ENCODE data around the gene DDX25.

The DDX25 gene

DNA sequence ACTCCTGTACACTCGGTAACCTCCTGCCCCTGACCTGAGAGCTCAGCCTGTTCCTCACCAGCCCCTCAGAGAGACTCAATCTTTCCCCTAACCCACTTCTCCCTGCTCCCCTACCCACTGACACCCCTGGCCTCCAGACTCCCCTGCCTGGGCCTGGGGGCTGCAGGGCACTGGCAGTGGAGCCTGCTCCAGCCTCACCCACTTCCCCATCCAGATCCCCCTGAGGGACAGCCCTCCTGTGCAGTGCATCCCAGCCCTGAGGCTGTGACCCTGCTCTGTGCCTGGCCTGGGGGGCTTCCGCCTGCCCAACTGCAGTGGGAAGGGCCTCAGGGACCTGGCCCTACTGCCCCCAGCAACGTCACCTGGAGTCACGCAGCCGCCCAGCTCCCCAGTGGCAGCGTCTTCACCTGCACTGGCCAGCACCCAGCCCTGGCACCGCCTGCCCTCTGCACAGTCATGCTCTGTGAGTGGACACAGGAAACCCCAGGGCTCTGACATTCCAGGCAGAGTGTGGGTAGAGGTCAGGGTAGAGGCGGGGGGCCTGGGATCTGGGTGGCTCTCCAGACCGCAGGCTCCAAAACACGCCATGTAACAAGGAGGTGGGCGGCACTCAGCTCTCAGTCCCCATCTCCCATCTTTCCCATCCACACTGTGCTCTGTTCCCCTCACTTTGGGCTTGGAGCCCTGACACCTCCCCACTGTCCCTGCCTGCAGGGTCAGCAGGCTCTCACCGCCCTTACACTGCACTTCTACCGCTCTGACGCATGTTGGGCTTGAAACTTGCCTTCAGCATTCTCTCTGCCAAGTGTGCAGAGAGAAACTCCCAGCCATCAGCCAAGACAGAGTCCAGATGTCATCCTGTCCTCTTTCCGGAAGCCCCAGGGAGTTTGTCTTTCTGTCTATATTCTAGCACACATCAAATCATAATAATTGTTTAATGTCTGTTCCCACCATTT, 46.7 kb downstream of the DDX25 start:
- no peak for DNase-seq (ENCODE audit: low read depth)

DNA sequence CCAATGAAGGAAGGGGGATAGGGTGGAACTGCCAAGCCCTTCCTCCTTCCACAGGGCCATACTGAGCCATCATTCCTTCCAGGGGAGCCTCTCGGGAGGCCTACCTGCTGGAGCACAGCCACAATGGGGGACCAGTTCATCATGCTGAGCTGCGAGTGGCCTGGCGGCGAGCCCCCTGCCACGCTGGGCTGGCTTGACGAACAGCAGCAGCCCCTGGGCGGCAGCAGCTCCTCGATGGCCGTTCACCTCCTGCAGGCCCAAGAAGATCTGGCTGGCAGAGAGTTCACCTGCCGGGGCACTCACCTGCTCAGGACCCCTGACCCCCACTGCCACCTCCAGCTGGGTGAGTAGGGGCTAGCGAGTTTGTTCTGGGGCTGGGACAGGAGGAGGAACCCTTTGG, 47.4 kb downstream of the DDX25 start:
- DNase-seq (ENCODE audit: low read depth) = no peak

DNA sequence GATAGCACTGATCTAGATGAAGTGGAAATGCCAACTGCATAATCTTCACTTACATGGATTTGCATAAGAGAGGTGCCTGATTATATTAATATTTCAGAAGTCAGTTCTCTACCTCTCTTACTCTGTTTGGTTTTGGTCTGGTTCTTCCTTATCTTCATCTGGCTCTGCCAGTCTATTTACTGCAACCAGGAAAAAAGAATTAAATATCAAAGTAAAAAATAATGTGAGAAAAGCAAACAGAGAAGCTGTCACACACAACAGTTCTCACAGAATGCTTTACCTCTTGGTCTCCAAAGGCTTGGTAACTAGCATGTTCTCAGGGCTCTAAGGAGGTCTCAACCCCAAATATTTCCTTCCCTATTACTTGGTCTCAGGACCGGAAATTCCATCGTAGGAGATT, 48.3 kb downstream of the DDX25 start:
- no peak for DNase-seq (ENCODE audit: low read depth)

DNA sequence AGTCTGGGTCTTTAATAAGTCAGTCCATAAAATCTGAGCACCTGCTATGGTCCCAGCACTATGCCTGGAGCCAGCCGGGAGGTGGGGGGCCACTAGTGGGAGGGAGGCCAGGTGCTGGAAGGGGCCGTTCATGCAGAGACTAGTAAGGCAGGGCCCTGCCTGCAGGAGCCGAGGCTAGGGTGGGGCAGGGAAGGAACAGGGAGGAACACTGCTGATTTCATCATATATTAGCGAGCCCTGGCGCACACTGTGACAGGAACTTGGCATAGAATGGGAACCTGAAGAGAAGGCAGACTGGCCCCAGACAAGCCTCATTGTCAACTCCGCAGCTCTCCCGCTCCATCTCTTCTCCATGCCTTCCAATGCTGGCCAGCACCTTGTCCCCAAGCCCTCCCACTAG, 48.7 kb downstream of the DDX25 start:
- DNase-seq (ENCODE audit: low read depth) = no peak

DNA sequence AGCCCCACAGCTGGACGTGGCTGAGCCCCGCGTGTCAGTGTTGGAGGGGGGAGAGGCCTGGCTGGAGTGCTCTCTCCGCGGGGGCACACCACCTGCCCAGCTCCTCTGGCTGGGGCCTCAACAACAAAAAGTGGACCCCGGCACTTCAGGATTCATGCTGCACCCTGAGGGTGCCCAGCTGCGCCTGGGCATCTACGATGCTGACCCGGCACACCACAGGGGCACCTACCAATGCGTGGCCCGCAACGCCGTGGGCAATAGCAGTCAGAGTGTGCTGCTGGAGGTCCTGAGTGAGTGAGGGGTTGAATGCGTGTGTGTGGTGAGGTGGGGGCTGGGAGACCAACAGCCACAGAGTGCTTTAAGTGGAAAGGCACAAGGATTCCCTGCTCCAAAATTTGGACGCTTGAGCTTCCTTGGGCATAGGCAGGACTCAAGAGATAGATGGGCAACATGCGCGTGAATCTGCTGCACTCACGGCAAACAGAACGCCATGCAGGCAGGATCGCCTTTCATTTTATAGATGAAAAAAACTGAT, 49.2 kb downstream of the DDX25 start:
- no peak for DNase-seq (ENCODE audit: low read depth)

DNA sequence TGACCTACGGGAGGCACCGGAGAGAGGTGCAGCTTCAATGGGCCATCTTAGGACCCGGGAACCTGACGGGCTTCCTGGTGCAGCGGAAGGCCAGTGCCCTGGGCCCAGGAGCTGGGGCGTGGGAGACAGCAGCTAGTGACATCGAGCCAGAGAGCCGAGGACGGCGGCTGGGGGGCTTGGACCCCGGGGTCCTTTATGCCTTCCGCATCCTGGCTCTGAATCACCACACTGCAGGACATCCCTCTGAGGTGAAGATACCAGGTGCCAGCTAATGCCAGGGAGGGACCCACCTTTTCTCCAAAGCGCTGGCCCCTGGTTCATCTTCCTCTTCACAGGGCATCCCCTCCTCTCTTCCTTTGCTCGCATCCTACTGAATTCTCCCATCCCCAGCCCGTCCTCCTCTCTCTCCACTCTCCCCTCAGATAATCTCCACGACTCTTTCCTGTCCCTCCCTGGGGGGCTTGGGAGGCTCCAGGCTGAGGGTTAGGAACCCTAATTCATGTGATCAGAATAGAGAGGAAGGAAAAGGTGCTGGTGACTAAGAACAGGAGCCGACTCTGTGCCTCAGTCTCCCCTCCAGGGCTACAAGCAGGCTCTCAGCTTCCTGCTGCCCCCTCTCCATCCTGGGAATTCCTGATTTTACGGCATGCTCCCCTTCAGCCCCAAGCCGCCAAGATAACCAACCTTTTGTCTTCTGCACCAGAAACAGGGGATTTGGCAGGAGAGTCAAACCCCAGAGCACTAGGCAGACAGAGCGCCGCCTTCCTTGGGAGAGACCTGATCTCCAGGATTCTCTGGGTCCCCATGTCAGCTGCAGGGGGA, 50.0 kb downstream of the DDX25 start:
- DNase-seq (ENCODE audit: low read depth) = no peak

DNA sequence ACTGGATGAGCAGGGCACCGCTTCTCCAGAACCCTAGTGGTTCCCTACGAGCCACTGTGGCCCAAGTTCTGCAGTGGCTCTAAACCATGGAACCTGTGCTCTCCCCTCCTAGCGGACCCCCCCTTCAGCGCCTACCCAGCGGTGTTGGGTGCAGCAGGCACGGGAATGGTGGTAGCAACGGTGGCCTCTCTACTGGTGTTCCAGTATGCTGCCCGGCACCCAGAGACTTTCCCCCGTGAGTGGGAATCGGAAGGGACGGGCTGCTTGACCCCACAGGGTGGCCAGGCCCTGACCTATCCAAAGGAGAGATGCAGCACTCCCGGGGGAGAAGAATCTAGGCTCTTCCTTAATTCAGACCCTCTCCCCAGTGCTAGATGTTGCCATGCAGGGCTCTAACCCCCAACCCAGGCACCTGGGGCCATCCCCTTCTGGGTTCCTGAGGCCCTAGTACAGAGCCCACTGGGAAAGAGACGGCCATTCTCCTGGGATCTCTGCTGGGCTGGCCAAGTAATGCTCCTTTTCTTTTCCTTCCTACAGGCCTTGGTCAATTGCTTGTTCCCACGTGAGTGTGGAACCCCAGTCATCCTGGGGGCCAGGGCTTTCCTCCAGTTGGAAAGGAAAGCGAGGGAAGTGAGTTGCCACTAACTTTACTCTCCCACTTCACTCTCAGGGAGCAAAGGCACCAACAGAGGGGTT, 50.8 kb downstream of the DDX25 start:
- DNase-seq (ENCODE audit: low read depth) = no peak

DNA sequence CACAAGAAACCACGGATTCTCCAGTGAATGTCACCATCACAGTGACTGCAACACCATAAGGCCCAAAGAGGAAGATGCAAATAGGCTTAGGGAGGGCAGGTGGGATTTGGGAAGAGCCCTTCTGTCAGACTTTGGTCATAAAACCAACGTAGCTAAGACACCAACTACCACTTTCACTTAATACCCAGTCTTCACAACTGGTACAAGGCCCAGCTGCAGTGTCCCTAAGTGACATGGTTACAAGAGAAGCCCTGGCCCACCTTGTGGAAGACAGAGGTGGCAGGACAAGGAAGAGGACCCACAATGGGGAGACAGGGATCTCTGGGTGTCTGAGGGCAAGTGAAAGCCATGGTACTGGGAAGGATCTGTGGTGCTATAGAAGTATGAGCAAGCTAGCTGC, 51.5 kb downstream of the DDX25 start:
- no peak for DNase-seq (ENCODE audit: low read depth)

DNA sequence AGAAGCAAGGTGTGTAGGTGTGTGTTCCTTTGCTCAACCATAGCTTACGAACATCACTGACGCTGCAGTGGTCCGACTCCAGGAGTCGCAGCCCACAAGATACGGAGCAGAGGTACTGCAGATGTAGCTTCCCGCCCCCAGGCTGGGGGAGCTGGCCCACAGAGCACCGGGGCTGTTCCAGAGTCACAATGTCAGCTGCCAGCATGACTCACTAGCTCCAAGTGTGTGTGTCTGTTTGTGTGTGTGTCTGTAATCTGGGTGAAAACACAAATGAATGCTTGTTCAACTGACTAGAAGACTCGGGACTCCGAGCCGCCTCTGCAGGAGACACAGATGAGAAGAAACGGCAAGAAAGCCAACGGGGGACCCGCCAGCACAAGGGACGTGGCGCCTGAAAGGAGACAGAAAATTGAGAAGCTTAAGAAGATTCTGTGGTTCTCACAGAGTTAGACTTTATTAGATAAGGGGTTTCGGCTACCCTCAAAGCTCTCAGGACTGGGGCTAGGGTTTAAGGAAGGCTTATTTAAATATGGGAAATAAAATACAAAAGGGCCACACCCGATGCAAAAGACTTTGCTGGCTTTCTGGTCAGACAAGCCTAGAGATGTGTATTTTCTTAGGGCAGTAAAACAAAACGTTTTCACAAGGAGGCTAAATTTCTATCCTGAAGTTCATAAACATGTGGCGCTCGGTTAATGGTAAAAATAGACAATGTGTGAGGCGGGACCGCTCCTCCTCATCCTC, 52.3 kb downstream of the DDX25 start:
- DNase-seq (ENCODE audit: low read depth) = no peak

DNA sequence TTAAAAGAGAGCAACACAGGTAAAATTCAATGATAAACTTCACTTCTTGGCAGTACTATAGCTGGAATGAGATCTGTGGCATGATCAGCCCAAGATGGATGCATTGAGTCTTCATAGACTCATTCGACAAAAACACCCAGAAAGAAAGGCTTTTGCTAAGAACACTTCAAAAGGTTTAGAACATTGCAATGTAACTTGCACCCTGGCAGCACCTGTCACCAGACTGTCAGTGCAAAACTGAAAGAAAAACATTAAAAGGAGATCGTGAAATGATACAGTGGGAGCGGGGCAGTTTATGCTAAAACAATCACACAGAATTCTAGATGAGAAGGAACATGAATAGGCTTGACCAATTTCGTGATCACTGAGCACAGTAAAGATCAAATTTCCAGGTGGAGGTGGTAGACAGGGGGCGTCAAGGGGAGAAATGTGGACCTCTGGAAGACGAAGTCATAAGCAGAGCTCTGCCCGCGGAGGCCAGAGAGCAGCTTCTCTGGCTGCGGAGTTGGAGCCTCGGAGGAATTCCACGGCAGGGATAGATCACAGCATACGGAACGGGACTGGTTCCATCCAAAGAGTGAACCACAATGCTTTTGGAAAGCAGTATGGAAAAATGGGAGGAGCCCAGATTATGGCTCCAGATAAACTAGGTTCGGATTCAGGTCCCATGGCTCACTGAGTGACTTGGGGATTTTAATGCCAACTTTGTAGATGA, 53.5 kb downstream of the DDX25 start:
- no peak for DNase-seq (ENCODE audit: low read depth)

DNA sequence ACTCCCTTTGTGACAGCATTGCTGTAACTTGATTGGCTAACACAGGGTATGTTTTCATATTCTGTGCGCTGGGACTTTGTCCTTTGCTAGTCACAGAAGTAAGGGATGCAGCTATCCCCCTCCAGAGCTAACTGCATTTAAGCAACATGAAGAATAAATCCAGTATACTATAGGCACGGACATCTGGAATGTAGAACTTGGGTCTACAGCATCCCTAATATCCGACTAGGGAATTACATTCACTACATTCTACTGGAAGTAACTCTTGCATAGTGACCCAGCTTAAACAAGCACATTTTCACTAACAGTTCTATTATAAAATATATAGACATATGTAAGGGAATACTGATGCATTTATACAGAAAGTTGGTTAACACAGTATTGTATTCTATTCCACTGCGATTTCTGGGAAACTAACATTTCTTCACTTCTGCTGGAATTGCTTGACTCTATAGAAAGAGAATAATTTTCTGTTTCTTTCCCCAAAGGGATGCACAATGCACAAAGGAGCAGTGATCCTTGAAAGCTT, 54.6 kb downstream of the DDX25 start:
- no peak for DNase-seq (ENCODE audit: low read depth)

DNA sequence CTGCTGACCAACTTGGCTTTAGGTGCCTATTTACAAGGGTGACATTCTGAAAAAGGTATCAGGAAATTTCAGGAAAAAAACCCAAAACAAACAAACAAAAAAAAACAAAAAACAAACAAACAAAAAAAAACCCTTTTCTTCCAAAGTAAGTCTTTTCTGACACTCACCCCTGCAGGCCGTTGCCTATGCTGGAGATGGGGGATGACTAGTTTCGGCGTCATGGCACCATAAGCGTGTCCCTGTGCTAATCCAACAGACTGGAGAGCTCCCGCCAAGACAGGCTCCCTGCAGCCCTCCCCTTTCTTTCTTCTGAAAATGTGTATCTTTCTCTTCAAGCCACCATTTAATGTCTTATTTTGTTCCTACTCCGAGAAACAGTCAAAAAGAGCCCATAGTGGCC, 55.2 kb downstream of the DDX25 start:
- no peak for DNase-seq (ENCODE audit: low read depth)

DNA sequence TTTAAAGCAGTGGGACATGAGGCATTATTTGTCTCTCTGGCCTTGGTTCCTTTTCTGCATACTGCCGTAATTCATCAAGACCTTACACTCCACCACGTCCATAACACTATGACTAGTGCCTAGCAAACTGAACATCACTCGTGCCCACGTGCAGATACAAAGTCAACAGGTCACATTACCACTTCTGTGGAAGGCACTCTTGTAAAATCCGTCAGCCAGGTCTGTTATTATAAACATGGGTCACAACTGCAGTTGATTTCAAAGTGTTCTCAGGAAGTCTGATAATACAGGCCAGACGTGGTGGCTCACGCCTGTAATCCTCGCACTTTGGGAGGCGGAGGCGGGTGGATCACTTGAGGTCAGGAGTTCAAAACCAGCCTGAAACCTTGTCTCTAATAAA, 55.6 kb downstream of the DDX25 start:
- no peak for DNase-seq (ENCODE audit: low read depth)

DNA sequence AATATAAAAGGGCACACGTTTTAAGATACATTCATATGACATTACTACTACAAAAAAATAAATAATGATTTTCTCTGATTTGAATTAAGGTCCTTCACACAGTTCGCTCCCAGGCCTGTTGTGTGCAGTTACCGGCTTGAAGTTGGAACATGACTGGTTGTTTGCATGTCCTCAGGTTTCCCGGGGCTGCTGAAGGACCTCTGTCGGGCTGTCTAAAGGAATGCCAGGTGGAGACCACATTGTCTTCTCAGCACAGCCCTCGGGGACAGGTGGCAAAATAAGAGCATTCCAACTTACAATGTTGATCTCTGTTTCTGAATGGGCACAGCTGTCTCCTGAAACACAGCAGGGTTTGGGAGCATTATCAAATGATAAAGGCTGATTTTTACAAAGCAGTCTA, 56.5 kb downstream of the DDX25 start:
- no peak for DNase-seq (ENCODE audit: low read depth)

DNA sequence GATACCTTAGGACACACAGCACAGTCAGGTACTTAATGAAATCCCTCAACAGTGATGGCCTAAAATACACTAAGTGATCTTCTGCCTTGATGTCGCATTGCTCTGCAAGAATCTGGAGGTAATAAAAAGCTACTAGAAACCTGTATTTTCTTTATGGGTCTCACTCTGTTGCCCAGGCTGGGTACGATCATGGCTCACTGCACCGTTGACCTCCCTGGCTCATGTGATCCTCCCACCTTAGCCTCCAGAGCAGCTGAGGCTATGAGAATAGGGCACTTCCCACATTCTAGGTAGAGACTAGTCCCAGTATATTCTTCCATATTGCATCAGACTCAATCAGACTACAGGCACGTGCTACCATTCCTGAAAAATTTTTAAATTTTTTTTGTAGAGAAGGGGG, 63.2 kb downstream of the DDX25 start:
- DNase-seq (ENCODE audit: low read depth) = no peak

DNA sequence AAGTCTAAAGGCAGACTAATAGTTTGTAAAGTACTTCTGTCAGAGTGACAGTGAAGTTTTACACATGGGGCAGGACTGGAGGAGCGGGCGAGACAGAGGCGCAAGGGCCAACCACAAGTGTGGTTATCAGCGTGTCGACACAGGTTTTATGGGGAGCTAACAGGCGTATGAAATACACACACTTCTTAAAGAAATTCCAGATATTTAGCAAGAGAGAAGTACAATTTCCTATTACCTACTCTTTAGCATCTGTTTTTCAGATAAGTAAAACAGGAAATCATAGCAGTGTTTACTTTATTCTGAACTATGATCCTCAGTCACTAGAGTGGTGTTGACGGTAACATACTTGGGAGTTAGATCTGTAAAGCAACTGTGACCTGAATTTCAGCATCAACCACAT, 64.0 kb downstream of the DDX25 start:
- DNase-seq (ENCODE audit: low read depth) = no peak

DNA sequence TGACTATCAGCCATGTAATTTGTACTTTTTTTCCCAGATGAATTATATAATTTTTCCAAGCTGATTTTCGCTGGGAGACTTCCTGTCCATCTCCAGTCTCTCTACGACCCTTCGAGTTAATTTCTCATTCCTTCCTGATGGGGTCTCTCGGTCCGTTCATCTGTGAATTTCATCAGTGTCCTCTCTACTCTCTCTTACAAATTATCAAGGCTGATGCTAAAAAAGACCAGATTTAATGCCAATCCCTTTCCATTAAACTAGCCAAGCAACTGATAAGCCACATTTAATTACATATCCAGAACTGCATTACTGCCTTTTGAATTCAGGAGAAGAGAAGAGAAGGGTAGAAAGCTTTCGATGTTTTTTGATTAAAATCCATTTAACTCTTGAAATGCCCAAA, 67.3 kb downstream of the DDX25 start:
- no peak for DNase-seq (ENCODE audit: low read depth)

DNA sequence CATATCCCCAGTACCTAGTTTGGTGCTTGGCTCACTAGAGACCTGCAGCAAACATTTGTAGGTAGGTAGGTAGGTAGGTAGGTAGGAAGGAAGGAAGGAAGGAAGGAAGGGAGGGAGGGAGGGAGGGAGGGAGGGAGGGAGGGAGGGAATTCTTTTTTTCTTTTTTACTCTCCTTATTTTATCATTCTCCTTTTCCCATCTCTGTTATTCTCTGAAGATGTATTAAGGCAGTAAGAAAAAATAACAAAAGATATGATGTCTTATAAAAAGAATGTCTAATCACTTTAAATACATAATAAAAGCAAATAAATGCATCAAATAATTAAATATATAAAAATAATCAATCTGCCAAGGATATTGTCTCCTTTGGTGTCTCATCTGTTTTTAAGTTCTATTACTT, 70.0 kb downstream of the DDX25 start:
- no peak for DNase-seq (ENCODE audit: low read depth)

DNA sequence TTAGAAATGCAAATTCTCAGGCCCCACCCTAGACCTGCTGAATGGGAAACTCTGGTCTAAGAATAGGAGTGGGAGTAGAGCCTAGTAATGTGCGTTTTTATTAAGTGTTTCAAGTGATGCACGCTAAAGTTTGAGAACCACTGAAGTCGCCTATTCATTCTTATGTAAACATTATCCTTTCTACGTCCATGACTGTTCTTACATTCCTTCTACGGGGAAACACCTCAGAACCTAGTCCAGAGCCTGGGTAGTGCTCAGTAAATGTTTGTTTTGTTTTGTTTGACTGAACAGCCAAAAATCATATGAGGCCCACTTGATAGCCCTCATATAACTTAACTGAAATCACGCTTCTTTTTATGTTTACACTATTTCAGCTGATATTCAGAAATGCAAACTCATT, 71.3 kb downstream of the DDX25 start:
- no peak for DNase-seq (ENCODE audit: low read depth)

DNA sequence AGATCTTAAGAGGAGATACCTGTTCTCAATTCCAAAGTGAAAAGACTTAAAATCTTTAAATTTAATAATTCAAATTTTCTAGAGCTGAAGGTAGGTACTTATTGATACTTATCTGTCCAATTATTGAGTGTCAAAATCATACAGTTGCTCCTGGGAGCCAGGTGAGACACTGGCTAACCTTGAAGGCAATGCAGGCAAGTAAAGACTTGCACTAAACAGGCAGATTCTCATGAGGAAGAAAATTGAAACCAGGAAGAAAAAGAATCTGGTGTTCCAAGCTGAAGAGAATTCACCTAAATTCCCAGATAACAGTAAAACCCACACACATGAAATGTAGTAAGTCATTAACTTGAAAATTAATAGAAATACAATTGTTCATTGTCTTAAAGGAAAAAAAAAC, 71.8 kb downstream of the DDX25 start:
- no peak for DNase-seq (ENCODE audit: low read depth)

DNA sequence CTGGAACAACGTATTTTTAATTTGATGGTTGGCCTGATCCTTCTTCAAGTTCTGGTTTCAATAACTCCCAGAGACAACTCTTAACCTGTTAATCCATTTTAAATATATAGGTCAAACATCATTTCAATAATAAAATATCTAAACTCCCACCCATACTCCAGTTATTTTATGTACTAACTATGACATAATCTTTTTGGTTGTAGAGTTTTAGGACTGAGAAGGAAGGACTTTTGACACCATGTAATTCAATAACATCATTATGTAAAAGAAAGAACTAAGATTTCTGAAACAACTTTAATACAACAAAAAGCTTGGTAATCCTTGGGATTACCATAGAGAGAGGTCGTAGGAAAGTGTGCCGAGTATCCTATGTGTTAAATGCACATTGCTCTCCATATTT, 73.0 kb downstream of the DDX25 start:
- DNase-seq (ENCODE audit: low read depth) = no peak
